Uterus (tissue), 4 donors: ENCODE measurements around the gene TPP2. TPM values are rescaled to one million over a fixed set of nuclear protein-coding genes. Genes with fewer than 3 reads are reported as not detected.

Experiments used
- DNase-seq, 2 donors: peaks; one replicate each; pipeline ENCODE4 v3.0.0-alpha.2; 2019 to 2020
- H3K27ac ChIP-seq, 2 donors: fragments of 200-600 bp; sonication (generic); 1 replicate in 1 of 2; 2 replicates in 1 of 2; pipeline ENCODE4 v1.5.1; 2016 to 2018
- H3K27me3 ChIP-seq, 2 donors: fragments of 200-600 bp; sonication (generic); one replicate each; pipeline ENCODE4 v1.5.1; 2018 to 2019; ENCODE audit warnings: control low read depth in 1 of 2
- H3K36me3 ChIP-seq, 2 donors: fragments of 200-600 bp; sonication (generic); one replicate each; pipeline ENCODE4 v1.5.1; 2019; ENCODE audit warnings: control low read depth in 1 of 2
- H3K4me1 ChIP-seq, 2 donors: fragments of 200-600 bp; sonication (generic); one replicate each; pipeline ENCODE4 v1.5.1; 2018 to 2019; ENCODE audit warnings: control low read depth in 1 of 2
- H3K4me3 ChIP-seq, 2 donors: fragments of 200-600 bp; sonication (generic); 1 replicate in 1 of 2; 2 replicates in 1 of 2; pipeline ENCODE4 v1.5.1; 2018 to 2019; ENCODE audit warnings: mild to moderate bottlenecking in 1 of 2
- H3K9me3 ChIP-seq, 2 donors: fragments of 200-600 bp; sonication (generic); one replicate each; pipeline ENCODE4 v1.5.1; 2019; ENCODE audit warnings: control low read depth in 1 of 2
- POLR2A ChIP-seq, 2 donors: fragments of 450-650 bp; IDR thresholded peaks; one replicate each; pipeline ENCODE4 v1.6.1; 2016; ENCODE audit warnings: antibody characterized with exemption in 2 of 2, mild to moderate bottlenecking in 1 of 2, moderate library complexity in 1 of 2
- intact Hi-C: fragments of 100-400 bp; cut with DNase I; formaldehyde crosslinking; loops from one replicate; pipeline ENCODE4 v1.15.1; 2023; ENCODE audit warnings: low total_unique reads
- total RNA-seq, 4 donors: library from RNA; depleted of rRNA in 3 of 4; stranded (reverse); fragments of >200 nt in 3 of 4; gene quantifications; one replicate each; pipeline versions ENCODE4 v1.1.0 to v1.2.4, GENCODE V29; 2014 to 2023
- TF ChIP-seq, protein P1 (sequence below), 4 experiments: fragments of 200-600 bp in 2 of 4; fragments of 450-650 bp in 2 of 4; sonication (generic) in 2 of 4; IDR thresholded peaks; one replicate each; pipeline ENCODE4 v1.5.1; 2016 to 2019; ENCODE audit warnings: antibody characterized with exemption in 4 of 4, mild to moderate bottlenecking in 2 of 4, moderate library complexity in 1 of 4
- donor health status: DM: yes; HTN: yes; CAD: no.

The TPP2 gene
- total RNA-seq, 4 donors from 2014 or later: 42.1 to 83.5 (median 48.7) TPM

- H3K4me1 ChIP-seq: no peaks in the 10 kb centered on the region
- no peak overlapping the region for H3K4me3 ChIP-seq
- no peaks in the 10 kb centered on the region for H3K27me3 ChIP-seq
- no peaks in the 10 kb centered on the region for H3K36me3 ChIP-seq
- no peak for DNase-seq
- no peak for TF ChIP-seq POLR2A (IDR thresholded peaks at IDR 0.05)
- TF ChIP-seq, protein P1, sequence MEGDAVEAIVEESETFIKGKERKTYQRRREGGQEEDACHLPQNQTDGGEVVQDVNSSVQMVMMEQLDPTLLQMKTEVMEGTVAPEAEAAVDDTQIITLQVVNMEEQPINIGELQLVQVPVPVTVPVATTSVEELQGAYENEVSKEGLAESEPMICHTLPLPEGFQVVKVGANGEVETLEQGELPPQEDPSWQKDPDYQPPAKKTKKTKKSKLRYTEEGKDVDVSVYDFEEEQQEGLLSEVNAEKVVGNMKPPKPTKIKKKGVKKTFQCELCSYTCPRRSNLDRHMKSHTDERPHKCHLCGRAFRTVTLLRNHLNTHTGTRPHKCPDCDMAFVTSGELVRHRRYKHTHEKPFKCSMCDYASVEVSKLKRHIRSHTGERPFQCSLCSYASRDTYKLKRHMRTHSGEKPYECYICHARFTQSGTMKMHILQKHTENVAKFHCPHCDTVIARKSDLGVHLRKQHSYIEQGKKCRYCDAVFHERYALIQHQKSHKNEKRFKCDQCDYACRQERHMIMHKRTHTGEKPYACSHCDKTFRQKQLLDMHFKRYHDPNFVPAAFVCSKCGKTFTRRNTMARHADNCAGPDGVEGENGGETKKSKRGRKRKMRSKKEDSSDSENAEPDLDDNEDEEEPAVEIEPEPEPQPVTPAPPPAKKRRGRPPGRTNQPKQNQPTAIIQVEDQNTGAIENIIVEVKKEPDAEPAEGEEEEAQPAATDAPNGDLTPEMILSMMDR (IDR thresholded peaks at IDR 0.05): no peak
- H3K27ac ChIP-seq: no peak overlapping the region
- no peaks in the 10 kb centered on the region for H3K9me3 ChIP-seq
- intact Hi-C loops: no loop called here
These were observed 62.5 kb downstream of the TPP2 start for GRCh38 chr13:102659168-102659713.

DNA sequence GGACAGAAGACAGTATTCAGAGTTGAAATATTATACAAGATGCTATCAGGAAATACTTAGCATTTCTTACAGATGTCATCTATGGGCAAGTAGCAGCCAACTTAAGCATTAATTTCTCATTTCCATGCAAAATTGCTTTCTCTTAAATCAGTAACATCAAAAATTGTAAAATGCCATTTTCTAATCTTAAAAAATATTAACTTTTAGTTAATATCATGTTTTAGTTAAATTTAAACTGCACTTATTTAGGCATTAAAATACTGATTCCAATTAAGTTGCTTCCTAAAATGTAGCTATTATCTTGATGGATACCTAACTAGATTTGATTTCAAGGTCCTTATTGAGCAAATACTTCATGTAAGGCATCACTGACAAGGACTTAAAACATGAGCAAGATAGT, 70.2 kb downstream of the TPP2 start:
- H3K27me3 ChIP-seq: no peaks in the 10 kb centered on the region
- DNase-seq: no peak
- no peak overlapping the region for H3K27ac ChIP-seq
- no peak for TF ChIP-seq POLR2A (IDR thresholded peaks at IDR 0.05)
- TF ChIP-seq, protein P1 (IDR thresholded peaks at IDR 0.05): no peak
- H3K4me3 ChIP-seq: no peak overlapping the region
- intact Hi-C loops: no loop called here
- no peaks in the 10 kb centered on the region for H3K36me3 ChIP-seq
- H3K9me3 ChIP-seq: no peaks in the 10 kb centered on the region
- no peaks in the 10 kb centered on the region for H3K4me1 ChIP-seq

- H3K9me3 ChIP-seq: no peaks in the 10 kb centered on the region
- TF ChIP-seq POLR2A (IDR thresholded peaks at IDR 0.05): no peak
- TF ChIP-seq, protein P1 (IDR thresholded peaks at IDR 0.05): no peak
- no peaks in the 10 kb centered on the region for H3K36me3 ChIP-seq
- DNase-seq: no peak
- H3K4me3 ChIP-seq: no peak overlapping the region
- intact Hi-C loops: no loop called here
- H3K4me1 ChIP-seq: no peaks in the 10 kb centered on the region
- no peaks in the 10 kb centered on the region for H3K27me3 ChIP-seq
- no peak overlapping the region for H3K27ac ChIP-seq
These were observed 71.1 kb downstream of the TPP2 start for GRCh38 chr13:102667911-102668310.

- H3K27ac ChIP-seq: no peak overlapping the region
- H3K9me3 ChIP-seq: no peaks in the 10 kb centered on the region
- H3K4me3 ChIP-seq: no peak overlapping the region
- TF ChIP-seq, protein P1 (IDR thresholded peaks at IDR 0.05): no peak
- no peak for TF ChIP-seq POLR2A (IDR thresholded peaks at IDR 0.05)
- no peaks in the 10 kb centered on the region for H3K36me3 ChIP-seq
- intact Hi-C loops: no loop called here
- H3K27me3 ChIP-seq: no peaks in the 10 kb centered on the region
- H3K4me1 ChIP-seq: no peaks in the 10 kb centered on the region
- DNase-seq: no peak
These were observed 73.3 kb downstream of the TPP2 start for GRCh38 chr13:102670130-102670529.

DNA sequence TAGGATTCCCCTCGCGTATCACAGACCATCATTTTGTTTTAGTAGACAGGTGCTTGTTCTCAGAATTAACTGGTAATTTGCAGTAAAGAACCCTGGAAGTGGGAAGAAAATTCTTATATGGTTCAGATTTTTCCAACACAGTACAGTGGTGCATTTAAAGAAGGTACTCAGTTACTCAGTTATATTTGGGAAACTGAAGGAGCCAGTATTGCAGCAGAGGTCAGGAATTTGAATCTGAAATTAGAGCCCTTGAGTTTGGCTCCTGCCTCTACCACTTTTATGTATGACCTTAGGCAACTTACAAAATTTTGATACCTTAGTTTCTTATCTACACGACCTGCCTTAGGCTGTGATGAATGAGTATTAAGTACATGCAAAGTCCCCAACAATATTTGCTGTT, 78.3 kb downstream of the TPP2 start:
- intact Hi-C loops: no loop called here
- no peaks in the 10 kb centered on the region for H3K27me3 ChIP-seq

More for the DNA sequence above, 78.3 kb downstream of the TPP2 start:
- no peaks in the 10 kb centered on the region for H3K36me3 ChIP-seq
- TF ChIP-seq, protein P1 (IDR thresholded peaks at IDR 0.05): no peak
- TF ChIP-seq POLR2A (IDR thresholded peaks at IDR 0.05): no peak
- H3K9me3 ChIP-seq: no peaks in the 10 kb centered on the region
- H3K4me1 ChIP-seq: no peaks in the 10 kb centered on the region
- no peak for DNase-seq
- H3K27ac ChIP-seq: no peak overlapping the region
- no peak overlapping the region for H3K4me3 ChIP-seq
